GM20000 (cell line): Measurements from ENCODE around the gene IFRD2.
A peak's percentile ranks its signal among the peaks of the same experiment; 100 is the strongest.
"Not testable (repeated sequence)": the region's sequence is repeated elsewhere in the genome, so short reads cannot be mapped to it uniquely, and the experiment has no call there.

Experiments used
- DNase-seq: peaks from one replicate; pipeline ENCODE4 v3.0.0; 2012; ENCODE audit warnings: low spot score
- TF ChIP-seq, protein P1 (sequence below): IDR thresholded peaks from 2 replicates; pipeline ENCODE4 v1.5.1; 2012; ENCODE audit warnings: mild to moderate bottlenecking, control low read depth; ENCODE audit errors: extremely low read depth, missing control alignments

Gene IFRD2

DNA sequence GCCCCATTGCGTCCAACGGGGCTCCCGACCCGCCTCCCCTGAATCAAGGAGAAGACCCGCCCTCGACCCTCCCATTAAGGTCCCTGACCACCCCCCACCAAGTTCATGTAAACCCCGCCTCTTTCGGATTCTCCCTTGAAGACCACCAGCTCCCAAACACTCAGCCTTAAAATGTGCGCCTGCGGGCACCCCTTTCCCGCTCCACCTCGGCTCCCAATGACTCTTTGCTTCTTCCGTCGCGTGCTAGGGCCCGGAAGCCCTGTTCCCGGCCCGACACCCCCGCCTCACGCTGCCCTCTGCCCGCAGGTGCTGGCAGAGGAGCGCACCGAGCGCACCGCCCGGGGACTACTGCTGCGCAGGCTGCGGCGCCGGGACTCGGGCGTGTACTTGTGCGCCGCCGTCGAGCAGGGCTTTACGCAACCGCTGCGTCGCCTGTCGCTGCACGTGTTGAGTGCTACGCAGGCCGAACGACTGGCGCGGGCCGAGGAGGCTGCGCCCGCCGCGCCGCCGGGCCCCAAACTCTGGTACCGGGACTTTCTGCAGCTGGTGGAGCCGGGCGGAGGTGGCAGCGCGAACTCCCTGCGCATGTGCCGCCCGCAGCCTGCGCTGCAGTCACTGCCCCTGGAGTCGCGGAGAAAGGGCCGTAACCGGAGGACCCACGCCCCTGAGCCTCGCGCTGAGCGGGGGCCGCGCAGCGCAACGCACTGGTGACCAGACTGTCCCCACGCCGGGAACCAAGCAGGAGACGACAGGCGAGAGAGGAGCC, 16.1 kb downstream of the IFRD2 start:
- DNase-seq = peak; percentile 25
- TF ChIP-seq, protein P1, sequence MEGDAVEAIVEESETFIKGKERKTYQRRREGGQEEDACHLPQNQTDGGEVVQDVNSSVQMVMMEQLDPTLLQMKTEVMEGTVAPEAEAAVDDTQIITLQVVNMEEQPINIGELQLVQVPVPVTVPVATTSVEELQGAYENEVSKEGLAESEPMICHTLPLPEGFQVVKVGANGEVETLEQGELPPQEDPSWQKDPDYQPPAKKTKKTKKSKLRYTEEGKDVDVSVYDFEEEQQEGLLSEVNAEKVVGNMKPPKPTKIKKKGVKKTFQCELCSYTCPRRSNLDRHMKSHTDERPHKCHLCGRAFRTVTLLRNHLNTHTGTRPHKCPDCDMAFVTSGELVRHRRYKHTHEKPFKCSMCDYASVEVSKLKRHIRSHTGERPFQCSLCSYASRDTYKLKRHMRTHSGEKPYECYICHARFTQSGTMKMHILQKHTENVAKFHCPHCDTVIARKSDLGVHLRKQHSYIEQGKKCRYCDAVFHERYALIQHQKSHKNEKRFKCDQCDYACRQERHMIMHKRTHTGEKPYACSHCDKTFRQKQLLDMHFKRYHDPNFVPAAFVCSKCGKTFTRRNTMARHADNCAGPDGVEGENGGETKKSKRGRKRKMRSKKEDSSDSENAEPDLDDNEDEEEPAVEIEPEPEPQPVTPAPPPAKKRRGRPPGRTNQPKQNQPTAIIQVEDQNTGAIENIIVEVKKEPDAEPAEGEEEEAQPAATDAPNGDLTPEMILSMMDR = no peak

DNA sequence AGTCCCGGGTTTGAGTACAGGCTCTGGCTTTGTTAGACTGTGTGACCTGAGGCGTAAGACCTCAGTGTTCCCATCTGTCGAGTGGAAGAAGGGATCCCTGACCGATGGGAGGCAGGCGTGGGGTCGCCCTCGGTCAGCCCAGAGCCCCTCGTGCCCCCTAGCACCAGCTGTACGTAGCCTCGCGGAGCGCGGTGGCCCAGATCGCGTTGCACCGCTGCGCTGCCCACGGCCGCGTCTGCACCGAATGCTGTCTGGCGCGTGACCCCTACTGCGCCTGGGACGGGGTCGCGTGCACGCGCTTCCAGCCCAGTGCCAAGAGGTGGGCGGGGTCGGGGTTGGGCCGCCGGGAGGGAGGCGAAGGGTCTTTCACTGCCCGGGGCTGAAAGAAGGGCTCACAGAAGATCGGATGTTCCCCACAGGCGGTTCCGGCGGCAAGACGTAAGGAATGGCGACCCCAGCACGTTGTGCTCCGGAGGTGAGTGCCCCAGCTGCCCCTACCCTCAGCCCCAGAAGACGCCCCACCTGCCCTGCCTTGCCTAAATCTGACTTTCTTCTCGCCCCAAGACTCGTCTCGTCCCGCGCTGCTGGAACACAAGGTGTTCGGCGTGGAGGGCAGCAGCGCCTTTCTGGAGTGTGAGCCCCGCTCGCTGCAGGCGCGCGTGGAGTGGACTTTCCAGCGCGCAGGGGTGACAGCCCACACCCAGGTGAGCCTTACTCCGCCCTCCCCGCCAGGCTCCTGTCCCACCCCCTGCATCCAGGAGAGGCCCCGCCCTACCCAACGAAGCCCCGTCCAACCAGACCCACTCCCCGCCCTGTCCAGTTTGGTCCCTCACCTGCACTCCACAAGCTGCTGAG, 16.9 kb downstream of the IFRD2 start:
- TF ChIP-seq, protein P1 = no peak
- peak; percentile 50 for DNase-seq

DNA sequence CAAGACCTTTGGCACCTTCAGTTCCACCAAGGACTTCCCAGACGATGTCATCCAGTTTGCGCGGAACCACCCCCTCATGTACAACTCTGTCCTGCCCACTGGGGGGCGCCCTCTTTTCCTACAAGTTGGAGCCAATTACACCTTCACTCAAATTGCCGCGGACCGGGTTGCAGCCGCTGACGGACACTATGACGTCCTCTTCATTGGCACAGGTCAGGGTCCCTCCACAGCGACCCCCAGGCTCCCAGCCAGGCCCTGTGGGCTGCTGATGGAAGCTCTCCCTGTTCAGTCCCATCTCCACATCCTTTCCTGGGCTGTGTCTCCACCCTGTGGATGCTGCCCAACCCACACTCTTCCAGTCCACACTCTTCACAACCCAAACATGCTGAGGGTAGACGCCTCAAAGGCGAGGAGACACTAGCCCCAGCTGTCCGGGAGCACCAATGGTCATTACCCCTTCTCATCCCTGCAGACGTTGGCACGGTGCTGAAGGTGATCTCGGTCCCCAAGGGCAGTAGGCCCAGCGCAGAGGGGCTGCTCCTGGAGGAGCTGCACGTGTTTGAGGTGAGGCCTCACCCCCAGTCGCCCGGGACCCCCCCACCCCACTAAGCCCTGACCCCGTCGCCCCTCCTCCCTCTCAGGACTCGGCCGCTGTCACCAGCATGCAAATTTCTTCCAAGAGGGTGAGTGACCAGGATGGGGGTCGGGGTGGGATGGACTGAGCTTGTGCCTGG, 17.7 kb downstream of the IFRD2 start:
- TF ChIP-seq, protein P1 = peak; percentile 46
- peak; percentile 84 for DNase-seq

DNA sequence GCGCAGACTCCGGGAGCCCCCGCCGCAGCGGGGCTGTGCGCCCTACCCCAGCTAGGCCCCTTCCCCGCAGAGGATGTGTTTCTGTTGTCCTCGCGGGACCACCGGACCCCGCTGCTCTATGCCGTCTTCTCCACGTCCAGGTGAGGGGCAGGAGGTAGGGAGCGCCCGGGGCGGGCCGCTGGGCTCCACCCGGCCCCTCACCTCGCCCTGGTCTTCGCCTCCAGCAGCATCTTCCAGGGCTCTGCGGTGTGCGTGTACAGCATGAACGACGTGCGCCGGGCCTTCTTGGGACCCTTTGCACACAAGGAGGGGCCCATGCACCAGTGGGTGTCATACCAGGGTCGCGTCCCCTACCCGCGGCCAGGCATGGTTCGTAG, 18.6 kb downstream of the IFRD2 start:
- TF ChIP-seq, protein P1 = no peak
- DNase-seq = no peak

DNA sequence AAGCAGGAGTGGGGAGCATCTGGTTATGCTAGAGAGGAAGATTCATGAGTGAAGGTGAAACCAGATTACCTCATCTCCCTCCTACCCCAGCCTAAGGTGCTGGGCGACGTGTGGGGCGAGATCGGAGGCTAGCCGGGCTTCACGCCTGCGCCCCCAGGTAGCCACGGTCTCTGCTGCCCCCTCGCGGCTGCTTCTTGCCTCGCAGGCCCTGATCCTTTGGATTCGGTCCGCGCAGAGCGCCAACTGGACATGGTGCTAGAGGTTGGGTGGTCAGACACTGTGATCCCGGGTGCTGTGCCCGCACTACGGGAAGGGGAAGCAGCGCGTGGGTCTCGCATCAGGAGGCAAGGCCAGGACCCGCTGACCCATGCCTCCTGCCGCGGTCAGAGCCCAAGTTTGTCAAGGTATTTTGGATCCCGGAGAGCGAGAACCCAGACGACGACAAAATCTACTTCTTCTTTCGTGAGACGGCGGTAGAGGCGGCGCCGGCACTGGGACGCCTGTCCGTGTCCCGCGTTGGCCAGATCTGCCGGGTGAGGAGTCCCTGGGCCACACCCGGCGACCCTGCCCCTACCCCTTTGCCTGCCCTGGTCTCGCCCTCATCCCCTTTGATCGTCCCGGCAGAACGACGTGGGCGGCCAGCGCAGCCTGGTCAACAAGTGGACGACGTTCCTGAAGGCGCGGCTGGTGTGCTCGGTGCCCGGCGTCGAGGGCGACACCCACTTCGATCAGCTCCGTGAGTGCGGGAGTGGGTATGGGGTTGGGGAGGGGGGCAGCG, 19.1 kb downstream of the IFRD2 start:
- DNase-seq = peak; percentile 99
- TF ChIP-seq, protein P1 = peak; percentile 94

DNA sequence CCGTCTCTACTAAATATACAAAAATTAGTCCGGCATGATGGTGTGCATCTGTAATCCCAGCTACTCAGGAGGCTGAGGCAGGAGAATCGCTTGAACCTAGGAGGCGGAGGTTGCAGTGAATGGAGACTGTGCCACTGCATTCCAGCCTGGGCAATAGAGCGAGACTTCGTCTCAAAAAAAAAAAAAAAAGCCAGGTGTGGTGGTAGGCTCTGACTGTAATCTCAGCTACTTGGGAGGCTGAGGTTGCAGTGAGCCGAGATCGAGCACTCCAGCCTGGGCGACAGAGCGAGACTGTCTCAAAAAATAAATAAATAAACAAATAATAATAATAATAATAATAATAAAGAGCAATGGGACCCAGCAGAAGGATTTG, 19.7 kb downstream of the IFRD2 start:
- DNase-seq = not testable (repeated sequence)

DNA sequence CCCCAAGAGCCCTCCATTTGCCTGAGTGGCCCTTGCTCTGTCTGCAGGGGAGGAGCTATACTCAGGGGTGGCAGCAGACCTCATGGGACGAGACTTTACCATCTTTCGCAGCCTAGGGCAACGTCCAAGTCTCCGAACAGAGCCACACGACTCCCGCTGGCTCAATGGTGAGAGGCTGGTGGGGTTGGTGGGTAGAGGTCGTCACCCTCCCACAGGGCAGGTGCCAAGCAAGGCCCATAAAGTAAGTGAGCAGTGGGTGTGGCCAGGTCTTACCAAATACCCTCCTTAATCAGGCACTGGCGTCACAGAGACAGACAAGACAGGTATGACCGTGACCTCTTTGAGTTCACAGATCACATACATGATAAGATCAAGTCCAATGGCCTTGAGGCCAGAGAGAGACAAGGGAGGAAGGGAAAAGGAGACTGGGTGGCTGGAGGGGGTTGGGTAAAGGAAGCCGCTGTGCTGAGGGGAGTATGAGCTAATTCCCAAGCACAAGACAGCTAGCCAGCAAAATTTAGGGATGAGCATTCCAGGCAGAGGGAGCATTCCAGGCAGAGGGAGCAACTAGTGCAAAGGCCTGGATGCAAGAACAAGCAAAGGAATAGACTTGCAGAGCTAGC, 20.8 kb downstream of the IFRD2 start:
- peak; percentile 22 for DNase-seq
- TF ChIP-seq, protein P1 = no peak
